Measurements from ENCODE around the gene ART4. TPM values are rescaled to one million over a fixed set of nuclear protein-coding genes. Genes with fewer than 3 reads are reported as not detected.

ART4 gene
- total and polyA plus RNA-seq, 2 donors (not counting 3 experiments of a cell fraction or from before 2014, with no cell fraction given), result 12.5 to 54.7 TPM

DNA sequence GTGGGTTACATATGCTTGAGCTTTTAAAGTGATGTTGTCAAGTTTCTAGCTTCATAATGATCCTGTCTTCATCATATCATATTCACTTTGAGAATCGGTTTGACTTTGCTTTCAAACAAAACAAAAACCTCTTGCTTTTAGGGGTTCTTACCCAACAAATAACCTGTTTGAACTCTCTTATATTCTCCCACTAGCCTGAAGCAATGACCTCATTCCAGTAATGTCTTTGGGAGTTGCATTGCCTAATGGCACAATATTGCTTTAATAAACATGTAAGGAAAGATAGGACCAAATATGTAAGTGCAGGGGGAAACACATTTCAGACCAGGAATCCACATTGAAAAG, 67.7 kb downstream of the ART4 start:
- FAIRE-seq (no peak), DNase-seq (ENCODE audit: low read depth, low spot score) (no peak)
- Histone ChIP-seq H3K9me1 (replicated peaks; ENCODE audit: control insufficient read depth, extremely low read depth, insufficient read depth, low read length) (no peaks in the 10 kb centered on the region), H3K9me3 (replicated peaks; ENCODE audit: control insufficient read depth, insufficient read depth, low read length) (no peaks in the 10 kb centered on the region), H3K27ac (ENCODE audit: insufficient read depth, low read depth, low read length) (peak overlapping the region; percentile 77), H3K4me2 (ENCODE audit: insufficient read depth, low read length) (peak overlapping the region; percentile 79), H3K9ac (replicated peaks; ENCODE audit: extremely low read depth, insufficient read depth, low read length) (peak overlapping the region; percentile 80), H3K4me3 (replicated peaks in 1 of 3; ENCODE audit: insufficient read depth in 1 of 3, low read depth in 1 of 3, low read length in 3 of 3) (peak overlapping the region in 2 of 3 experiments; percentile 50 to 56), H3K36me3 (ENCODE audit: control insufficient read depth in 2 of 2, extremely low read depth in 1 of 2, insufficient read depth in 2 of 2, low read length in 2 of 2) (no peaks in the 10 kb centered on the region), H4K20me1 (replicated peaks; ENCODE audit: control insufficient read depth, extremely low read depth, insufficient read depth, low read length) (no peaks in the 10 kb centered on the region), H2AFZ (ENCODE audit: low read depth, low read length) (no peak overlapping the region), H3K79me2 (ENCODE audit: control insufficient read depth, insufficient read depth, low read length) (peaks cover 19% of the 10 kb centered on the region), H3K27me3 (ENCODE audit: control insufficient read depth in 2 of 2, insufficient read depth in 2 of 2, low read length in 2 of 2) (no peaks in the 10 kb centered on the region), H3K4me1 (ENCODE audit: control insufficient read depth, extremely low read depth, insufficient read depth, low read length) (peaks cover 18% of the 10 kb centered on the region)
- intact Hi-C loops (cut with micrococcal nuclease), result loop anchor here (2.0 kb wide), 2 partner anchors 177 to 185 kb away; partner anchors contain the start of gene ARHGDIB
- TF ChIP-seq, protein P1, sequence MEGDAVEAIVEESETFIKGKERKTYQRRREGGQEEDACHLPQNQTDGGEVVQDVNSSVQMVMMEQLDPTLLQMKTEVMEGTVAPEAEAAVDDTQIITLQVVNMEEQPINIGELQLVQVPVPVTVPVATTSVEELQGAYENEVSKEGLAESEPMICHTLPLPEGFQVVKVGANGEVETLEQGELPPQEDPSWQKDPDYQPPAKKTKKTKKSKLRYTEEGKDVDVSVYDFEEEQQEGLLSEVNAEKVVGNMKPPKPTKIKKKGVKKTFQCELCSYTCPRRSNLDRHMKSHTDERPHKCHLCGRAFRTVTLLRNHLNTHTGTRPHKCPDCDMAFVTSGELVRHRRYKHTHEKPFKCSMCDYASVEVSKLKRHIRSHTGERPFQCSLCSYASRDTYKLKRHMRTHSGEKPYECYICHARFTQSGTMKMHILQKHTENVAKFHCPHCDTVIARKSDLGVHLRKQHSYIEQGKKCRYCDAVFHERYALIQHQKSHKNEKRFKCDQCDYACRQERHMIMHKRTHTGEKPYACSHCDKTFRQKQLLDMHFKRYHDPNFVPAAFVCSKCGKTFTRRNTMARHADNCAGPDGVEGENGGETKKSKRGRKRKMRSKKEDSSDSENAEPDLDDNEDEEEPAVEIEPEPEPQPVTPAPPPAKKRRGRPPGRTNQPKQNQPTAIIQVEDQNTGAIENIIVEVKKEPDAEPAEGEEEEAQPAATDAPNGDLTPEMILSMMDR (IDR thresholded peaks at IDR 0.05; ENCODE audit: extremely low read depth in 1 of 2, insufficient read depth in 1 of 2, low read depth in 1 of 2, low read length in 2 of 2), result no peak
- TF ChIP-seq JUN (IDR thresholded peaks at IDR 0.05; ENCODE audit: borderline replicate concordance, insufficient read depth, insufficient read length, low read depth), result no peak
- TF ChIP-seq POLR2AphosphoS5 (IDR thresholded peaks at IDR 0.05; ENCODE audit: insufficient read depth, low read depth, low read length), result no peak
- no peak for TF ChIP-seq MYC (IDR thresholded peaks at IDR 0.05; ENCODE audit: low read depth, low read length)
- TF ChIP-seq GATA2 (IDR thresholded peaks at IDR 0.05; ENCODE audit: insufficient read depth, insufficient read length, low read depth, low read length), result no peak
- no peak for TF ChIP-seq FOS (IDR thresholded peaks at IDR 0.05; ENCODE audit: borderline replicate concordance, insufficient read depth, low read length)
- no peak for TF ChIP-seq EZH2 (IDR thresholded peaks at IDR 0.05; ENCODE audit: borderline replicate concordance, low read depth, low read length, severe bottlenecking)
- CTCF ChIA-PET, result interaction anchor here (0.7 to 2.4 kb wide), 11 partner anchors 9 to 518 kb away, joined by 3 to 11 read pairs (median 5); partner anchors contain the start of genes C12orf60, RERG and WBP11
- POLR2A ChIA-PET, result interaction anchor here (1.6 kb wide), 1 partner anchor 28 kb away, joined by 6 read pairs; the partner anchor contains the start of genes C12orf60 and WBP11
- BruUV-seq (replicated peaks), result no TSS peak
- dilution Hi-C loops (cut with MboI; ENCODE audit: extremely low pct_ligation_motif_present, low sequenced_read_pairs), result no loop called here

Other genes with a start within 250 kb of the ART4 start
- gene GUCY2C, start 146.9 kb downstream of the ART4 start, total RNA-seq, result not detected in 2 replicates
- not detected in 2 replicates for gene GUCY2C, start 146.9 kb downstream of the ART4 start, polyA plus RNA-seq
- 70.5 and 77.1 TPM in 2 replicates for gene WBP11, start 40.0 kb downstream of the ART4 start, total RNA-seq
- 10.6 and 11.4 TPM in 2 replicates for gene WBP11, start 40.0 kb downstream of the ART4 start, polyA plus RNA-seq
- 1.1 and 1.3 TPM in 2 replicates for gene C12orf60, start 39.9 kb downstream of the ART4 start, total RNA-seq
- gene C12orf60, start 39.9 kb downstream of the ART4 start, polyA plus RNA-seq, result 0.52 and 0.57 TPM in 2 replicates
- gene SMCO3, start 29.3 kb downstream of the ART4 start, total RNA-seq, result 0.25 and 0.35 TPM in 2 replicates
- 0.33 and 0.37 TPM in 2 replicates for gene SMCO3, start 29.3 kb downstream of the ART4 start, polyA plus RNA-seq
- 284 and 398 TPM in 2 replicates for gene MGP, start 42.3 kb upstream of the ART4 start, total RNA-seq
- gene MGP, start 42.3 kb upstream of the ART4 start, polyA plus RNA-seq, result 479 and 538 TPM in 2 replicates
- gene ERP27, start 95.0 kb upstream of the ART4 start, total RNA-seq, result 0.88 and 1.4 TPM in 2 replicates
- gene ERP27, start 95.0 kb upstream of the ART4 start, polyA plus RNA-seq, result 0.67 and 0.70 TPM in 2 replicates
- 483 and 550 TPM in 2 replicates for gene ARHGDIB, start 118.1 kb upstream of the ART4 start, total RNA-seq
- 1,200 and 1,245 TPM in 2 replicates for gene ARHGDIB, start 118.1 kb upstream of the ART4 start, polyA plus RNA-seq
- gene PDE6H, start 129.5 kb upstream of the ART4 start, total RNA-seq, result not detected in 2 replicates
- gene PDE6H, start 129.5 kb upstream of the ART4 start, polyA plus RNA-seq, result not detected in 2 replicates